ENCODE measurements around the gene PRMT9. TPM values are rescaled to one million over a fixed set of nuclear protein-coding genes. Genes with fewer than 3 reads are reported as not detected.

The PRMT9 gene
- total RNA-seq, 1 donor from 2014 or later = 7.1 TPM

- Histone ChIP-seq H3K27me3 (ENCODE audit: control insufficient read depth, insufficient read depth, low read length) (no peaks in the 10 kb centered on the region), H3K36me3 (ENCODE audit: control insufficient read depth, insufficient read depth, low read length) (no peaks in the 10 kb centered on the region), H3K4me3 (ENCODE audit: low read depth, low read length) (no peak overlapping the region)
- no peak for TF ChIP-seq CTCF (IDR thresholded peaks at IDR 0.05; ENCODE audit: insufficient read depth, low read length, severe bottlenecking)
- DNase-seq (ENCODE audit: low read depth) (no peak), FAIRE-seq (no peak)
Observed at GRCh38 chr4:147693218-147693617, 9.3 kb upstream of the PRMT9 start.

GRCh38 chr4:147691820-147692219 is 7.9 kb upstream of the PRMT9 start:
- TF ChIP-seq CTCF (IDR thresholded peaks at IDR 0.05; ENCODE audit: insufficient read depth, low read length, severe bottlenecking) = no peak
- no peak for FAIRE-seq
- H3K4me3 ChIP-seq (ENCODE audit: low read depth, low read length) = no peak overlapping the region

GRCh38 chr4:147689067-147689466 is 5.1 kb upstream of the PRMT9 start:
- FAIRE-seq (no peak), DNase-seq (ENCODE audit: low read depth) (no peak)
- no peaks in the 10 kb centered on the region for H3K36me3 ChIP-seq (ENCODE audit: control insufficient read depth, insufficient read depth, low read length)
- H3K4me3 ChIP-seq (ENCODE audit: low read depth, low read length) = no peak overlapping the region
- H3K27me3 ChIP-seq (ENCODE audit: control insufficient read depth, insufficient read depth, low read length) = no peaks in the 10 kb centered on the region
- no peak for TF ChIP-seq CTCF (IDR thresholded peaks at IDR 0.05; ENCODE audit: insufficient read depth, low read length, severe bottlenecking)

More at GRCh38 chr4:147691820-147692219, 7.9 kb upstream of the PRMT9 start:
- no peak for DNase-seq (ENCODE audit: low read depth)
- Histone ChIP-seq H3K27me3 (ENCODE audit: control insufficient read depth, insufficient read depth, low read length) (no peaks in the 10 kb centered on the region), H3K36me3 (ENCODE audit: control insufficient read depth, insufficient read depth, low read length) (no peaks in the 10 kb centered on the region)

- Histone ChIP-seq H3K36me3 (ENCODE audit: control insufficient read depth, insufficient read depth, low read length) (no peaks in the 10 kb centered on the region), H3K27me3 (ENCODE audit: control insufficient read depth, insufficient read depth, low read length) (no peaks in the 10 kb centered on the region), H3K4me3 (ENCODE audit: low read depth, low read length) (peak overlapping the region; percentile 72)
- no peak for TF ChIP-seq CTCF (IDR thresholded peaks at IDR 0.05; ENCODE audit: insufficient read depth, low read length, severe bottlenecking)
- DNase-seq (ENCODE audit: low read depth) (peak; percentile 17), FAIRE-seq (no peak)
Observed at GRCh38 chr4:147683188-147683591, 773 bp downstream of the PRMT9 start.

- DNase-seq (ENCODE audit: low read depth) (no peak), FAIRE-seq (no peak)
- H3K27me3 ChIP-seq (ENCODE audit: control insufficient read depth, insufficient read depth, low read length) = no peaks in the 10 kb centered on the region
- H3K4me3 ChIP-seq (ENCODE audit: low read depth, low read length) = no peak overlapping the region
- H3K36me3 ChIP-seq (ENCODE audit: control insufficient read depth, insufficient read depth, low read length) = no peaks in the 10 kb centered on the region
- TF ChIP-seq CTCF (IDR thresholded peaks at IDR 0.05; ENCODE audit: insufficient read depth, low read length, severe bottlenecking) = no peak
Observed at GRCh38 chr4:147682755-147683154, 1.2 kb downstream of the PRMT9 start.

GRCh38 chr4:147678796-147679549 is 5.0 kb downstream of the PRMT9 start:
- no peak overlapping the region for H3K4me3 ChIP-seq (ENCODE audit: low read depth, low read length)
- TF ChIP-seq CTCF (IDR thresholded peaks at IDR 0.05; ENCODE audit: insufficient read depth, low read length, severe bottlenecking) = peak; percentile 20
- no peaks in the 10 kb centered on the region for H3K27me3 ChIP-seq (ENCODE audit: control insufficient read depth, insufficient read depth, low read length)
- DNase-seq (ENCODE audit: low read depth) = no peak
- FAIRE-seq = no peak
- no peaks in the 10 kb centered on the region for H3K36me3 ChIP-seq (ENCODE audit: control insufficient read depth, insufficient read depth, low read length)
